ENCODE measurements around the gene ACVRL1. TPM values are rescaled to one million over a fixed set of nuclear protein-coding genes. Genes with fewer than 3 reads are reported as not detected.

Gene ACVRL1
- total RNA-seq, 1 experiment from 2014 or later = 0.36 TPM

- H3K4me1 ChIP-seq (ENCODE audit: control insufficient read depth, insufficient read depth, low read length) = no peaks in the 10 kb centered on the region
- BruUV-seq (replicated peaks) = no TSS peak
- DNase-seq (ENCODE audit: low read depth, low spot score) (no peak), ATAC-seq (0 out of 2 replicates have a peak, but pooled peaks have one; percentile 14)
- no peaks in the 10 kb centered on the region for H3K27me3 ChIP-seq (ENCODE audit: control insufficient read depth, insufficient read depth, low read length)
- no peak overlapping the region for H3K4me3 ChIP-seq (ENCODE audit: low read depth in 2 of 2, low read length in 2 of 2)
- H3K27ac ChIP-seq (ENCODE audit: low read length) = no peak overlapping the region
- intact Hi-C loops (cut with micrococcal nuclease; ENCODE audit: unreplicated experiment) (no loop called here), in situ Hi-C loops (cut with HindIII; ENCODE audit: low pct_unique_long_range_greater_than_20kb, low sequenced_read_pairs) (no loop called here)
- H3K36me3 ChIP-seq (ENCODE audit: control insufficient read depth, insufficient read depth, low read length) = no peaks in the 10 kb centered on the region
- no peak for TF ChIP-seq CTCF (IDR thresholded peaks at IDR 0.05)
- no peak for TF ChIP-seq POLR2AphosphoS5 (IDR thresholded peaks at IDR 0.05; ENCODE audit: low read depth, low read length)
- TF ChIP-seq TCF7L2 (IDR thresholded peaks at IDR 0.05; ENCODE audit: low read depth, low read length) = no peak
- TF ChIP-seq SIN3A (IDR thresholded peaks at IDR 0.05; ENCODE audit: borderline replicate concordance, insufficient read depth, low read depth, low read length) = no peak
- TF ChIP-seq, protein P1, sequence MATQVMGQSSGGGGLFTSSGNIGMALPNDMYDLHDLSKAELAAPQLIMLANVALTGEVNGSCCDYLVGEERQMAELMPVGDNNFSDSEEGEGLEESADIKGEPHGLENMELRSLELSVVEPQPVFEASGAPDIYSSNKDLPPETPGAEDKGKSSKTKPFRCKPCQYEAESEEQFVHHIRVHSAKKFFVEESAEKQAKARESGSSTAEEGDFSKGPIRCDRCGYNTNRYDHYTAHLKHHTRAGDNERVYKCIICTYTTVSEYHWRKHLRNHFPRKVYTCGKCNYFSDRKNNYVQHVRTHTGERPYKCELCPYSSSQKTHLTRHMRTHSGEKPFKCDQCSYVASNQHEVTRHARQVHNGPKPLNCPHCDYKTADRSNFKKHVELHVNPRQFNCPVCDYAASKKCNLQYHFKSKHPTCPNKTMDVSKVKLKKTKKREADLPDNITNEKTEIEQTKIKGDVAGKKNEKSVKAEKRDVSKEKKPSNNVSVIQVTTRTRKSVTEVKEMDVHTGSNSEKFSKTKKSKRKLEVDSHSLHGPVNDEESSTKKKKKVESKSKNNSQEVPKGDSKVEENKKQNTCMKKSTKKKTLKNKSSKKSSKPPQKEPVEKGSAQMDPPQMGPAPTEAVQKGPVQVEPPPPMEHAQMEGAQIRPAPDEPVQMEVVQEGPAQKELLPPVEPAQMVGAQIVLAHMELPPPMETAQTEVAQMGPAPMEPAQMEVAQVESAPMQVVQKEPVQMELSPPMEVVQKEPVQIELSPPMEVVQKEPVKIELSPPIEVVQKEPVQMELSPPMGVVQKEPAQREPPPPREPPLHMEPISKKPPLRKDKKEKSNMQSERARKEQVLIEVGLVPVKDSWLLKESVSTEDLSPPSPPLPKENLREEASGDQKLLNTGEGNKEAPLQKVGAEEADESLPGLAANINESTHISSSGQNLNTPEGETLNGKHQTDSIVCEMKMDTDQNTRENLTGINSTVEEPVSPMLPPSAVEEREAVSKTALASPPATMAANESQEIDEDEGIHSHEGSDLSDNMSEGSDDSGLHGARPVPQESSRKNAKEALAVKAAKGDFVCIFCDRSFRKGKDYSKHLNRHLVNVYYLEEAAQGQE (IDR thresholded peaks at IDR 0.05; ENCODE audit: insufficient read depth in 1 of 2, low read depth in 2 of 2, low read length in 1 of 2) = no peak
- no peaks in the 10 kb centered on the region for H3K9me3 ChIP-seq (ENCODE audit: control insufficient read depth, insufficient read depth, low read depth, low read length)
- ChIA-PET CTCF (interaction anchor here (0.5 to 0.6 kb wide), 3 partner anchors 13 to 817 kb away, joined by 3 to 7 read pairs (median 6); no protein-coding TSS in a partner anchor), POLR2A (no interaction called here)
These were observed 1.6 kb upstream of the ACVRL1 start for GRCh38 chr12:51905471-51906429.

GRCh38 chr12:51906430-51907082 lies 748 bp upstream of the ACVRL1 start:
- CTCF ChIA-PET = no interaction called here

More at GRCh38 chr12:51906430-51907082, 748 bp upstream of the ACVRL1 start:
- DNase-seq (ENCODE audit: low read depth, low spot score) (no peak), ATAC-seq (no peak)
- intact Hi-C loops (cut with micrococcal nuclease; ENCODE audit: unreplicated experiment) (no loop called here), in situ Hi-C loops (cut with HindIII; ENCODE audit: low pct_unique_long_range_greater_than_20kb, low sequenced_read_pairs) (no loop called here)
- Histone ChIP-seq H3K27me3 (ENCODE audit: control insufficient read depth, insufficient read depth, low read length) (no peaks in the 10 kb centered on the region), H3K9me3 (ENCODE audit: control insufficient read depth, insufficient read depth, low read depth, low read length) (no peaks in the 10 kb centered on the region), H3K36me3 (ENCODE audit: control insufficient read depth, insufficient read depth, low read length) (no peaks in the 10 kb centered on the region), H3K4me1 (ENCODE audit: control insufficient read depth, insufficient read depth, low read length) (no peaks in the 10 kb centered on the region), H3K4me3 (ENCODE audit: low read depth in 2 of 2, low read length in 2 of 2) (no peak overlapping the region), H3K27ac (ENCODE audit: low read length) (no peak overlapping the region)
- BruUV-seq (replicated peaks) = no TSS peak
- TF ChIP-seq POLR2AphosphoS5 (IDR thresholded peaks at IDR 0.05; ENCODE audit: low read depth, low read length) (no peak), SIN3A (IDR thresholded peaks at IDR 0.05; ENCODE audit: borderline replicate concordance, insufficient read depth, low read depth, low read length) (no peak)
- POLR2A ChIA-PET = no interaction called here

All from Panc1 (cell line).